IPS-18a (cell line): Measurements from ENCODE around the gene TCEA2.

Source experiments
- H3K27ac ChIP-seq: one replicate; pipeline ENCODE4 v1.5.1; 2013; ENCODE audit warnings: low read length
- H3K27me3 ChIP-seq: one replicate; pipeline ENCODE4 v1.6.1; 2013; ENCODE audit warnings: mild to moderate bottlenecking, low read length; ENCODE audit not compliant: control insufficient read depth, insufficient read depth
- H3K36me3 ChIP-seq: one replicate; pipeline ENCODE4 v1.6.1; 2013; ENCODE audit warnings: low read depth, low read length; ENCODE audit not compliant: control insufficient read depth
- H3K4me1 ChIP-seq: one replicate; pipeline ENCODE4 v1.6.1; 2013; ENCODE audit warnings: low read depth, low read length; ENCODE audit not compliant: control insufficient read depth
- H3K4me3 ChIP-seq: one replicate; pipeline ENCODE4 v1.5.1; 2013; ENCODE audit warnings: low read length
- H3K9ac ChIP-seq: one replicate; pipeline ENCODE4 v1.6.1; 2013; ENCODE audit warnings: mild to moderate bottlenecking, low read length, moderate library complexity
- H3K9me3 ChIP-seq: one replicate; pipeline ENCODE4 v1.6.1; 2013; ENCODE audit warnings: low read depth, low read length; ENCODE audit not compliant: control insufficient read depth

TCEA2 gene

GRCh38 chr20:64106435-64106961, 43.5 kb downstream of the TCEA2 start:
- Histone ChIP-seq H3K9ac (no peak overlapping the region), H3K4me1 (no peaks in the 10 kb centered on the region), H3K27me3 (peaks cover 23% of the 10 kb centered on the region)

GRCh38 chr20:64106981-64107735, 44.2 kb downstream of the TCEA2 start, which contains the start of gene NPBWR2:
NPBWR2 (minus strand) TSS chr20:64107565; CDS start chr20:64106831, 734 bp downstream.
- Histone ChIP-seq H3K9ac (no peak within 1 kb of the TSS), H3K27me3 (peaks cover 17% of the 10 kb centered on the region), H3K4me1 (no peaks in the 10 kb centered on the region), H3K9me3 (no peaks in the 10 kb centered on the region), H3K27ac (no peak within 1 kb of the TSS), H3K4me3 (no peak within 1 kb of the TSS), H3K36me3 (no peaks in the 10 kb centered on the region)

More at GRCh38 chr20:64106435-64106961, 43.5 kb downstream of the TCEA2 start:
- H3K27ac ChIP-seq, result no peak overlapping the region
- no peaks in the 10 kb centered on the region for H3K36me3 ChIP-seq
- no peaks in the 10 kb centered on the region for H3K9me3 ChIP-seq
- no peak overlapping the region for H3K4me3 ChIP-seq

- H3K27me3 ChIP-seq, result peaks cover 10% of the 10 kb centered on the region
- H3K9ac ChIP-seq, result no peak overlapping the region
- H3K27ac ChIP-seq, result no peak overlapping the region
- no peaks in the 10 kb centered on the region for H3K9me3 ChIP-seq
- H3K4me1 ChIP-seq, result no peaks in the 10 kb centered on the region
- H3K36me3 ChIP-seq, result no peaks in the 10 kb centered on the region
- no peak overlapping the region for H3K4me3 ChIP-seq
Measured at GRCh38 chr20:64107736-64108457, 44.9 kb downstream of the TCEA2 start.

GRCh38 chr20:64108731-64109681, 46.0 kb downstream of the TCEA2 start:
- Histone ChIP-seq H3K36me3 (no peaks in the 10 kb centered on the region), H3K9ac (no peak overlapping the region), H3K4me1 (no peaks in the 10 kb centered on the region), H3K4me3 (no peak overlapping the region), H3K27ac (no peak overlapping the region), H3K27me3 (no peaks in the 10 kb centered on the region), H3K9me3 (no peaks in the 10 kb centered on the region)

- Histone ChIP-seq H3K27ac (no peak overlapping the region), H3K9me3 (no peaks in the 10 kb centered on the region), H3K36me3 (no peaks in the 10 kb centered on the region), H3K9ac (no peak overlapping the region), H3K4me1 (no peaks in the 10 kb centered on the region), H3K27me3 (no peaks in the 10 kb centered on the region), H3K4me3 (no peak overlapping the region)
Measured at GRCh38 chr20:64109831-64110391, 46.9 kb downstream of the TCEA2 start.

GRCh38 chr20:64110411-64111068, 47.5 kb downstream of the TCEA2 start:
- H3K4me3 ChIP-seq, result no peak overlapping the region
- H3K9me3 ChIP-seq, result no peaks in the 10 kb centered on the region
- H3K27me3 ChIP-seq, result no peaks in the 10 kb centered on the region
- H3K9ac ChIP-seq, result no peak overlapping the region
- no peaks in the 10 kb centered on the region for H3K36me3 ChIP-seq
- no peak overlapping the region for H3K27ac ChIP-seq
- H3K4me1 ChIP-seq, result no peaks in the 10 kb centered on the region

GRCh38 chr20:64111841-64112641, 49.0 kb downstream of the TCEA2 start:
- no peak overlapping the region for H3K27ac ChIP-seq
- H3K4me3 ChIP-seq, result no peak overlapping the region
- no peaks in the 10 kb centered on the region for H3K36me3 ChIP-seq
- no peaks in the 10 kb centered on the region for H3K4me1 ChIP-seq
- no peak overlapping the region for H3K9ac ChIP-seq
- no peaks in the 10 kb centered on the region for H3K9me3 ChIP-seq
- no peaks in the 10 kb centered on the region for H3K27me3 ChIP-seq

- no peak overlapping the region for H3K4me3 ChIP-seq
- H3K9me3 ChIP-seq, result no peaks in the 10 kb centered on the region
- no peaks in the 10 kb centered on the region for H3K27me3 ChIP-seq
- no peaks in the 10 kb centered on the region for H3K4me1 ChIP-seq
- no peaks in the 10 kb centered on the region for H3K36me3 ChIP-seq
- H3K27ac ChIP-seq, result no peak overlapping the region
- H3K9ac ChIP-seq, result no peak overlapping the region
Measured at GRCh38 chr20:64112691-64113443, 49.9 kb downstream of the TCEA2 start.

GRCh38 chr20:64113444-64113775, 50.4 kb downstream of the TCEA2 start:
- H3K4me3 ChIP-seq, result no peak overlapping the region
- H3K27ac ChIP-seq, result no peak overlapping the region
- no peaks in the 10 kb centered on the region for H3K27me3 ChIP-seq
- H3K9ac ChIP-seq, result no peak overlapping the region
- H3K4me1 ChIP-seq, result no peaks in the 10 kb centered on the region
- no peaks in the 10 kb centered on the region for H3K9me3 ChIP-seq
- no peaks in the 10 kb centered on the region for H3K36me3 ChIP-seq
